Right cardiac atrium (tissue), 5 donors: ENCODE measurements around the gene TAF4. TPM values are rescaled to one million over a fixed set of nuclear protein-coding genes. Genes with fewer than 3 reads are reported as not detected.
A peak's percentile ranks its signal among the peaks of the same experiment; 100 is the strongest.

ENCODE experiments used
- ATAC-seq, 2 donors: fragments of 200-7000 bp; cut with Tn5 transposase; one replicate each; pipeline versions ENCODE4 v1.8.0 to v1.9.1; 2020; ENCODE audit warnings: moderate library complexity in 2 of 2, mild to moderate bottlenecking in 1 of 2
- DNase-seq, 3 donors: peaks; one replicate each; pipeline ENCODE4 v3.0.0-alpha.2; 2020
- H3K27ac ChIP-seq: one replicate; pipeline ENCODE4 v1.5.1; 2013; ENCODE audit warnings: mild to moderate bottlenecking, low read length, control low read depth, moderate library complexity
- H3K27me3 ChIP-seq: one replicate; pipeline ENCODE4 v1.6.1; 2013; ENCODE audit not compliant: control insufficient read depth, insufficient read depth
- H3K4me1 ChIP-seq: one replicate; pipeline ENCODE4 v1.6.1; 2013; ENCODE audit warnings: low read length; ENCODE audit not compliant: control insufficient read depth, insufficient read depth
- H3K4me3 ChIP-seq: one replicate; pipeline ENCODE4 v1.5.1; 2013; ENCODE audit warnings: low read length, control low read depth
- H3K9me3 ChIP-seq: one replicate; pipeline ENCODE4 v1.6.1; 2013; ENCODE audit warnings: low read length; ENCODE audit not compliant: control insufficient read depth
- WGBS: extraction: QIAGEN DNeasy Blood & Tissue Kit; methylation state at CpG from one replicate; pipeline ENCODE4 v1.1.7; 2013; 5-methylcytosine and 5-hydroxymethylcytosine counted together
- intact Hi-C, 4 donors: fragments of 100-400 bp; cut with DNase I; formaldehyde crosslinking; loops; one replicate each; pipeline versions ENCODE4 v1.11.0 to v1.14.0; 2022 to 2023
- polyA plus RNA-seq: library from polyadenylated mRNA; stranded (reverse); fragments of 200-250 nt; gene quantifications from one replicate; pipeline ENCODE4 v1.2.3, GENCODE V29; 2013
- total RNA-seq, 4 donors: library from RNA; stranded (reverse); fragmentation: NEBNext Ultra II Directional; extraction: Animal tissue kit (Norgen Biotek cat#: 25700); gene quantifications; one replicate each; pipeline ENCODE4 v1.2.1, GENCODE V29; 2021
- donor health status: healthy with polysubstance abuse.
- donor health status: DM: no; HTN: yes; CAD: no.
- donor health status: DM: no; HTN: no; CAD: no.
- donor health status: DM: no; HTN: yes; CAD: no; lungs with severe emphysema.
- donor health status: DM: yes; HTN: yes; CAD: no.

TAF4 gene
- total and polyA plus RNA-seq, 5 donors: 3.8 to 13.6 (median 8.3) TPM

- ATAC-seq (no peak), DNase-seq (no peak)
- H3K9me3 ChIP-seq: no peaks in the 10 kb centered on the region
- H3K4me1 ChIP-seq: no peaks in the 10 kb centered on the region
- intact Hi-C loops: no loop called here
- no peak overlapping the region for H3K27ac ChIP-seq
- no peak overlapping the region for H3K4me3 ChIP-seq
- WGBS: 97% methylated on average over 21 of the region's 21 CpGs
- no peaks in the 10 kb centered on the region for H3K27me3 ChIP-seq
Measured at GRCh38 chr20:62055106-62055861, 10.4 kb downstream of the TAF4 start.

GRCh38 chr20:62054451-62054953 is 11.2 kb downstream of the TAF4 start:
- Histone ChIP-seq H3K27me3 (no peaks in the 10 kb centered on the region), H3K9me3 (no peaks in the 10 kb centered on the region), H3K4me1 (no peaks in the 10 kb centered on the region), H3K27ac (no peak overlapping the region), H3K4me3 (no peak overlapping the region)
- 95% methylated on average over 12 of the region's 12 CpGs for WGBS
- no peak for DNase-seq
- no peak for ATAC-seq
- intact Hi-C loops: no loop called here

- Histone ChIP-seq H3K27me3 (no peaks in the 10 kb centered on the region), H3K27ac (no peak overlapping the region), H3K9me3 (no peaks in the 10 kb centered on the region), H3K4me3 (no peak overlapping the region), H3K4me1 (no peaks in the 10 kb centered on the region)
- intact Hi-C loops: no loop called here
- WGBS: 93% methylated on average over 22 of the region's 22 CpGs
- no peak for DNase-seq
- no peak for ATAC-seq
Measured at GRCh38 chr20:62053465-62054196, 12.1 kb downstream of the TAF4 start.

GRCh38 chr20:62052842-62053464 is 12.7 kb downstream of the TAF4 start:
- 94% methylated on average over 26 of the region's 26 CpGs for WGBS
- no peak for DNase-seq

GRCh38 chr20:62052336-62052841 is 13.3 kb downstream of the TAF4 start:
- no peaks in the 10 kb centered on the region for H3K27me3 ChIP-seq
- no peak overlapping the region for H3K4me3 ChIP-seq
- DNase-seq: no peak
- ATAC-seq: no peak
- intact Hi-C loops: no loop called here
- 90% methylated on average over 13 of the region's 13 CpGs for WGBS
- H3K4me1 ChIP-seq: no peaks in the 10 kb centered on the region
- H3K27ac ChIP-seq: no peak overlapping the region
- H3K9me3 ChIP-seq: no peaks in the 10 kb centered on the region

More at GRCh38 chr20:62052842-62053464, 12.7 kb downstream of the TAF4 start:
- intact Hi-C loops: no loop called here
- no peaks in the 10 kb centered on the region for H3K4me1 ChIP-seq
- no peak overlapping the region for H3K27ac ChIP-seq
- no peak overlapping the region for H3K4me3 ChIP-seq
- no peaks in the 10 kb centered on the region for H3K27me3 ChIP-seq
- ATAC-seq: no peak
- H3K9me3 ChIP-seq: no peaks in the 10 kb centered on the region

GRCh38 chr20:62051546-62052255 is 14.0 kb downstream of the TAF4 start:
- Histone ChIP-seq H3K27ac (no peak overlapping the region), H3K27me3 (no peaks in the 10 kb centered on the region), H3K9me3 (no peaks in the 10 kb centered on the region), H3K4me3 (no peak overlapping the region), H3K4me1 (no peaks in the 10 kb centered on the region)
- WGBS: 85% methylated on average over 17 of the region's 17 CpGs
- no peak for ATAC-seq
- intact Hi-C loops: no loop called here
- no peak for DNase-seq

- intact Hi-C loops: no loop called here
- Histone ChIP-seq H3K9me3 (no peaks in the 10 kb centered on the region), H3K4me3 (no peak overlapping the region), H3K4me1 (no peaks in the 10 kb centered on the region), H3K27ac (no peak overlapping the region), H3K27me3 (no peaks in the 10 kb centered on the region)
- WGBS: 61% methylated on average over 16 of the region's 16 CpGs
- DNase-seq (no peak), ATAC-seq (peak in 1 of 2 donors; percentile 30)
Measured at GRCh38 chr20:62051144-62051543, 14.5 kb downstream of the TAF4 start.

- ATAC-seq: no peak
- H3K27me3 ChIP-seq: no peaks in the 10 kb centered on the region
- no peaks in the 10 kb centered on the region for H3K4me1 ChIP-seq
- no peak overlapping the region for H3K27ac ChIP-seq
- WGBS: 77% methylated on average over 18 of the region's 18 CpGs
- intact Hi-C loops: no loop called here
- no peak for DNase-seq
- no peaks in the 10 kb centered on the region for H3K9me3 ChIP-seq
- H3K4me3 ChIP-seq: no peak overlapping the region
Measured at GRCh38 chr20:62050166-62051120, 15.2 kb downstream of the TAF4 start.

- Histone ChIP-seq H3K4me1 (no peaks in the 10 kb centered on the region), H3K4me3 (no peak overlapping the region), H3K27ac (no peak overlapping the region), H3K9me3 (no peaks in the 10 kb centered on the region), H3K27me3 (no peaks in the 10 kb centered on the region)
- no peak for ATAC-seq
- intact Hi-C loops: no loop called here
- 91% methylated on average over 22 of the region's 22 CpGs for WGBS
- DNase-seq: no peak
Measured at GRCh38 chr20:62049342-62050165, 16.1 kb downstream of the TAF4 start.
